HCT116 (cell line): ENCODE measurements around the gene KLHL40.

Experiments
- EGR1 ChIP-seq: IDR thresholded peaks from 2 replicates; pipeline ENCODE4 v1.6.1; 2012; ENCODE audit warnings: low read depth
- EZH2phosphoT487 ChIP-seq: fragments of 200-600 bp; IDR thresholded peaks from 2 replicates; pipeline ENCODE4 v1.6.1; 2018; ENCODE audit warnings: antibody characterized with exemption, borderline replicate concordance
- JUND ChIP-seq: IDR thresholded peaks from 2 replicates; pipeline ENCODE4 v1.6.1; 2012
- POLR2A ChIP-seq: IDR thresholded peaks from 2 replicates; pipeline ENCODE4 v1.7.0; 2011; ENCODE audit warnings: borderline replicate concordance; ENCODE audit not compliant: insufficient read depth, insufficient read length; ENCODE audit errors: extremely low read depth
- POLR2AphosphoS5 ChIP-seq: IDR thresholded peaks from 2 replicates; pipeline ENCODE4 v1.6.1; 2011; ENCODE audit warnings: mild to moderate bottlenecking, low read depth, low read length, moderate library complexity
- RAD21 ChIP-seq: IDR thresholded peaks from 2 replicates; pipeline ENCODE4 v1.6.1; 2012; ENCODE audit warnings: low read depth, mild to moderate bottlenecking
- SP1 ChIP-seq: IDR thresholded peaks from 2 replicates; pipeline ENCODE4 v1.6.1; 2012; ENCODE audit warnings: low read depth
- TCF7L2 ChIP-seq: IDR thresholded peaks from 2 replicates; pipeline ENCODE4 v1.7.0; 2011; ENCODE audit warnings: borderline replicate concordance, inconsistent platforms; ENCODE audit not compliant: insufficient read depth, insufficient read length; ENCODE audit errors: extremely low read depth
- YY1 ChIP-seq: IDR thresholded peaks from 2 replicates; pipeline ENCODE4 v1.6.1; 2011; ENCODE audit warnings: low read length, low read depth, moderate library complexity, mild to moderate bottlenecking; ENCODE audit not compliant: insufficient replicate concordance; ENCODE audit errors: extremely low read depth
- ZFX ChIP-seq: fragments of 450-650 bp; IDR thresholded peaks from 2 replicates; pipeline ENCODE4 v1.6.1; 2017
- TF ChIP-seq, protein P1 (sequence below), 3 experiments: fragments of 200-600 bp in 1 of 3; sonication (generic) in 1 of 3; IDR thresholded peaks in 2 of 3; conservative IDR thresholded peaks in 1 of 3; 2 replicates each; pipeline ENCODE4 v1.5.1; 2012 to 2017; ENCODE audit warnings: low read depth in 2 of 3, low read length in 2 of 3, antibody characterized with exemption in 1 of 3, borderline replicate concordance in 1 of 3, control low read depth in 1 of 3, mild to moderate bottlenecking in 1 of 3, mixed read lengths in 1 of 3, mixed run types in 1 of 3, moderate library complexity in 1 of 3; ENCODE audit not compliant: insufficient read depth in 1 of 3
- TF ChIP-seq, protein P2 (sequence below): IDR thresholded peaks from 2 replicates; pipeline ENCODE4 v1.6.1; 2012

DNA sequence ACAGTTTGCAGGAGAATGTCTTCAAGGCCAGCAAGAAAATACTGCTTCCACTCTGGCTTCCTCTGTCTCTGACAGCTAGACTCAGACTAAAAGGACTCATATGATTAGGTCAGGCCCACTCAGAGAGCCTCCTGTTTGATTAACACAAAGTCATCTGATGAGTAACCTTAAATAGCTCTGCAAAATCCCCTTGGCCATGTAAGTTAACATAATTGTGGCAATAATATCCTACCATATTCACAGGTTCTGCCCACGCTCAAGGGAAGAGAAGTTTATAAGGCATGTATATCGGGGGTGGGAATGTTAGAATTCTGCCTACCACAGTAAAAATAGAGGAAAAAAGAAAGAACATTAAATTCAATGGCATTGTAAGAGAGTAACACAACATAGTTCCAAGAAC is 37.9 kb downstream of the KLHL40 start:
- TF ChIP-seq SP1: no peak
- TF ChIP-seq, protein P1, sequence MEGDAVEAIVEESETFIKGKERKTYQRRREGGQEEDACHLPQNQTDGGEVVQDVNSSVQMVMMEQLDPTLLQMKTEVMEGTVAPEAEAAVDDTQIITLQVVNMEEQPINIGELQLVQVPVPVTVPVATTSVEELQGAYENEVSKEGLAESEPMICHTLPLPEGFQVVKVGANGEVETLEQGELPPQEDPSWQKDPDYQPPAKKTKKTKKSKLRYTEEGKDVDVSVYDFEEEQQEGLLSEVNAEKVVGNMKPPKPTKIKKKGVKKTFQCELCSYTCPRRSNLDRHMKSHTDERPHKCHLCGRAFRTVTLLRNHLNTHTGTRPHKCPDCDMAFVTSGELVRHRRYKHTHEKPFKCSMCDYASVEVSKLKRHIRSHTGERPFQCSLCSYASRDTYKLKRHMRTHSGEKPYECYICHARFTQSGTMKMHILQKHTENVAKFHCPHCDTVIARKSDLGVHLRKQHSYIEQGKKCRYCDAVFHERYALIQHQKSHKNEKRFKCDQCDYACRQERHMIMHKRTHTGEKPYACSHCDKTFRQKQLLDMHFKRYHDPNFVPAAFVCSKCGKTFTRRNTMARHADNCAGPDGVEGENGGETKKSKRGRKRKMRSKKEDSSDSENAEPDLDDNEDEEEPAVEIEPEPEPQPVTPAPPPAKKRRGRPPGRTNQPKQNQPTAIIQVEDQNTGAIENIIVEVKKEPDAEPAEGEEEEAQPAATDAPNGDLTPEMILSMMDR (IDR thresholded peaks at IDR 0.05 in 2 of 3, conservative IDR thresholded peaks at IDR 0.05 in 1 of 3; ENCODE audit: borderline replicate concordance in 1 of 3, insufficient read depth in 1 of 3, low read depth in 2 of 3, low read length in 2 of 3): no peak
- no peak for TF ChIP-seq POLR2A
- no peak for TF ChIP-seq JUND
- TF ChIP-seq, protein P2, sequence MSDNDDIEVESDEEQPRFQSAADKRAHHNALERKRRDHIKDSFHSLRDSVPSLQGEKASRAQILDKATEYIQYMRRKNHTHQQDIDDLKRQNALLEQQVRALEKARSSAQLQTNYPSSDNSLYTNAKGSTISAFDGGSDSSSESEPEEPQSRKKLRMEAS: no peak
- no peak for TF ChIP-seq POLR2AphosphoS5
- TF ChIP-seq EZH2phosphoT487: no peak
- no peak for TF ChIP-seq RAD21
- no peak for TF ChIP-seq TCF7L2
- no peak for TF ChIP-seq EGR1
- TF ChIP-seq ZFX: no peak
- no peak for TF ChIP-seq YY1
